Amygdala (tissue), 56 donors: ENCODE data around the gene PDCD7.
"Not testable (repeated sequence)": the region's sequence is repeated elsewhere in the genome, so short reads cannot be mapped to it uniquely, and the experiment has no call there.

Experiments
- DNase-seq, 56 donors: peaks; one replicate each; lab custom pipeline; 2025; lab: John Stamatoyannopoulos, UW

The PDCD7 gene, protein sequence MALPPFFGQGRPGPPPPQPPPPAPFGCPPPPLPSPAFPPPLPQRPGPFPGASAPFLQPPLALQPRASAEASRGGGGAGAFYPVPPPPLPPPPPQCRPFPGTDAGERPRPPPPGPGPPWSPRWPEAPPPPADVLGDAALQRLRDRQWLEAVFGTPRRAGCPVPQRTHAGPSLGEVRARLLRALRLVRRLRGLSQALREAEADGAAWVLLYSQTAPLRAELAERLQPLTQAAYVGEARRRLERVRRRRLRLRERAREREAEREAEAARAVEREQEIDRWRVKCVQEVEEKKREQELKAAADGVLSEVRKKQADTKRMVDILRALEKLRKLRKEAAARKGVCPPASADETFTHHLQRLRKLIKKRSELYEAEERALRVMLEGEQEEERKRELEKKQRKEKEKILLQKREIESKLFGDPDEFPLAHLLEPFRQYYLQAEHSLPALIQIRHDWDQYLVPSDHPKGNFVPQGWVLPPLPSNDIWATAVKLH

GRCh38 chr15:65133548-65134200 lies at the start of gene PDCD7:
PDCD7 (minus strand) TSS chr15:65133808; CDS start chr15:65133781, 27 bp downstream.
- peak; percentile 30 to 96 (median 82) for DNase-seq

DNA sequence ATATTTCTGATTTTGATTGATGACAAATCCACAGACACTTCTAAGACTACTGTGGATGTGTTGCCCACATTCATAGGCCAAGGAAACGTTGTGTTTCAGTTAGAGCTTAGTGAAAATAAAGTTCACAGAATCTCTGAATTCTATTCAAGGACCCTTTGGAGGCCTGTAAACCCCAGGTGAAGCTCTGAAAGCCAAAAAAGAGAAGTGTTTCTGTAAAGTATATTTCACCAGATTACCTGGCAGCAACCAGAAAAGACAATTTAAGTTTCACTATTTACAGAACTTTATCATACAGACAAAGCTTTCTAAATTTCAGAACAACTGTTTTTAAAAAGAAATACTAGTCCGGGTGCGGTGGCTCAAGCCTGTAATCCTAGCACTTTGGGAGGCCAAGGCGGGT lies 48.9 kb upstream of the PDCD7 start:
- DNase-seq = no peak

- not testable (repeated sequence) for DNase-seq
Measured at GRCh38 chr15:65181582-65182353, 48.2 kb upstream of the PDCD7 start.

DNA sequence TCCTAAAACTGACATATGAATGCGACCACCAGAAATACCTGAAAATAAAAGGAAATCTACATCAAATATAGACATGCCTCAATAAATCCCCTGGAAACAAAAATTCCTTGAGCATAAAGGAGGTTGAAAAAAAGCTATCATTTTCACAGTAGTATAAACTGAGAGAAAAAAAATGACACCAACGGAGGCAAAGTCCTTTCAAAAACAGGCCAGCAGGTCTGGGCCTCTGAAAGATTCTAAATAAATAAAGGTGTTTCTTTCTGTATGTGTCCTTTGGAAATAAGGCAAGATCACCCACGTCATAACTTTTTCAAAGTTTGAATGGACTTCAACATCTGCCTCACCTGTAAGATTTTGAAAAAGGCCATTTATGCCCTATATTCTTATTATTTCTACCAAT lies 46.6 kb upstream of the PDCD7 start:
- DNase-seq = no peak

DNA sequence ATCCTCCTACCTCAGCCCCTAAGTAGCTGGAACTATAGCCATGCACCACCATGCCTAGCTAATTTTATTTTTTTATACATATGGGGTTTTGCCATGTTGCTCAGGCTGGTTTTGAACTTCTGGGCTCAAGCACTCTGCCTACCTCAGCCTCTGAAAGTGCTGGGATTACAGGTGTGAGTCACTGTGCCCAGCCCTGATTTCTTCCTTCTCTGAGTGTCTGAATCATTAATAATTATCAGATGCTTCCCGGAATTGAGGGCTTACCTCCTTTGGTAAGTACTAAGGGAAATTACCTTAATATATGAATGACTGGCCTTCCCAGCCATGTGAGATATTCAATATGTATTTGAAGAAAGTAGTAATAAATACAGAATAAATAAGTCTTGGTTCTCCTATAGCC lies 44.3 kb upstream of the PDCD7 start:
- no peak for DNase-seq

- no peak for DNase-seq
Measured at GRCh38 chr15:65176056-65176455, 42.4 kb upstream of the PDCD7 start.

DNA sequence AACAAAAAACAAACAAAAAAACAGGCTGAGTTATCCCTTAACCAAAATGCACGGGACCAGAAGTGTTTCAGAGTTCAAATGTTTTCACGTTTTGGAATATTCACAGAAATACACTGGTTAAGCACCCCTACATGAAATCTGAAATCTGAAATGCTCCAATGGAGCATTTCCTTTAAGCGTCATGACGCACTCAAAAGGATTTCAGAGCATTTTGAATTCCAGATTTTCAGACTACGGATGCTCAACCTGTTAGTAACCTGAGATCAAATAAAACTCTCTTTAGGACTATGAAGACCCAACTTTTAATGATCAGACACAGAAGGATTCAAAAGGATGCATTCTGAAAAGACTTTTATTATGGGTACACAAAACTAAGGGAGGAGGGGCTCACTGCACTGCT lies 41.9 kb upstream of the PDCD7 start:
- no peak for DNase-seq

- no peak for DNase-seq
Measured at GRCh38 chr15:65174509-65174908, 40.9 kb upstream of the PDCD7 start.

- DNase-seq = no peak
Measured at GRCh38 chr15:65172531-65172930, 38.9 kb upstream of the PDCD7 start.

- DNase-seq = no peak
Measured at GRCh38 chr15:65171428-65171827, 37.8 kb upstream of the PDCD7 start.

- DNase-seq = peak in 1 of 56 donors; percentile 19
Measured at GRCh38 chr15:65165875-65166274, 32.3 kb upstream of the PDCD7 start.

- DNase-seq = no peak
Measured at GRCh38 chr15:65164139-65164538, 30.5 kb upstream of the PDCD7 start.

DNA sequence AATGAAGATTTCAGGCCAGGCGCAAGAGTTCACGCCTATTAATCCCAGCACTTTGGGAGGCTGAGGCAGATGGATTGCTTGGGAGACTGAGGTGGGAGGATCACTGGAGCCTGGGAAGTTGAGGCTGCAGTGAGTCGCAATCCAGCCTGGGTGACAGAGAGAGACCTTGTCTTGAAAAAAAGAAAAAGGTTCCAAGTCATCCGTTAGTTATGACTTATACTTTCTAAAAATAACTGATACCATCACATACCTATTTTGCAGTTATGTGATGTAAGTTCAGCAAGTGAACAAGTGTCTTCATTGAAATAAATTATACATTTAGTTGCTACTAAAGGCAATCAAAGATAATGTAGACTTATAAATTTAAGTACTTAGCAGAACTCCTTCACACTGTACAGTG lies 29.4 kb upstream of the PDCD7 start:
- no peak for DNase-seq

DNA sequence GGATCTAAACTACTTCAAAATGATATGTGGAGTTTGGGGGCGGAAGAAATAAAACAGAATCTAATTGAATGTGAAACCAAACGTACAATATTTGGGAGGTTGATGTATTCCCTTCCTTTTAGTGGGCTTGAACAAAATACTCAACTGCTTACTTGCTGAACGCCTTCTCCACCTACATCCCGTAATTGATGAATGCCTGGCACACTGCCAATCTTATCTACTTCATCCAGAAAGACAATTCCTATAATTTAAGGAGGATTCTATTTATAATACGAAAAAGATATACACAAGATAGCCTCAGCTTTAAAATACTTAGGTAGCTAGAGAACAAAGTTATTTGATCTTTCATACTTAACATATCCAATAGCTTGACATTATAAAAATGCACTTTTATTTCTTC lies 23.1 kb upstream of the PDCD7 start:
- peak in 2 of 56 donors; percentile 13 to 28 for DNase-seq

GRCh38 chr15:65154720-65155119 lies 21.1 kb upstream of the PDCD7 start:
- DNase-seq = no peak

DNA sequence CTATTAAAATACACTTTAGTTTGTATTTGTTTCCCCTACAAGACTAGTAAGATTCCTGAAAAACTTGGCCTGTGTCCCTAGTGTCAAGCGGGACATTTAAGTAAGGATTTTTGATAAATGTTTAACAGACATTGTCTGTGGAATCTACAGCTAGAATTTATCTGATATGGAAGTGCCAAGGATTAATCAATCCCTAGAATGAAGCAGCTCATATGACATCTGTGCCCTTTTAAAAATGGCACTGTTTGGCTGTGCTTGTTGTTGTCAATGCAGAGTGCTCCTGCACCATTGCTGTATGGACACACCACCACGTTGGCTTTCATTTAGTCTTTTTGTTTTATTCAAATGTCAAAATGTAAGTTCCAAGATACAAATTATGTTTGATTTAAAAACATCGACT lies 14.3 kb upstream of the PDCD7 start:
- DNase-seq = no peak

DNA sequence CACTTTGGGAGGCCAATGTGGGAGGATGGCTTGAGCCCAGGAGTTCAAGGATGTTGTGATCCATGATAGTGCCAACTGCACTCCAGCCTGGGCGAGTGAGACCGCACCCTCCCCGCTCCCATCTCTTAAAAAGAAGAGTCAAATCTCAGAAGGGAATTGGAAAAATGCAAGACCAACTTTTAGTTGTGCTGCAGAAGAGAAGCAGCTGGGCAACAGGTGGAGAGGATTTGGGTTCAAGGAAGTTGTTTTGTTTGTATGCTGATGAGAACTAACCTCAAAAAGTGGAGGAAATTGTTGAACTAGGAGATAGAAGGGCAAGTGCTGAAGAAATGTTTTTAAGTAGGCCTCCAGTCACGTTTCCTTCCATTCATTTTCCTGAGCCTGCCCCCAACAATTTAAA lies 12.8 kb upstream of the PDCD7 start:
- DNase-seq = no peak

DNA sequence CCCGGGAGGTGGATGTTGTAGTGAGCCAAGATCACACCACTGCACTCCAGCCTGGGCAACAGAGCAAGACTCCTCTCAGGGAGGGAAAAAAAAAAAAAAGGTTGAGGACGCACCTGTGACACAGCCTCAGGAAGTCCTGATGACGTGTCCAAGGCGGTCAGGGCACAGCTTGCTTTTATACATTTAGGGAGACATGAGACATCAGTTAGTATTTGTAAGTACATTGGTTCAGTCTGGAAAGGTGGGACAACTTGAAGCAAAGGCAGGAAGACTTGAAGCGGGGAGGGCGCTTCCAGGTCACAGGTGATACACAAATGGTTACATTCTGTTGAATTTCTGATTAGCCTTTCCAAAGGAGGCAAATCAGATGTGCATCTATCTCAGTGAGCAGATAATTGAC lies 5.0 kb upstream of the PDCD7 start:
- DNase-seq = not testable (repeated sequence)

- DNase-seq = not testable (repeated sequence)
Measured at GRCh38 chr15:65137893-65138292, 4.3 kb upstream of the PDCD7 start.

DNA sequence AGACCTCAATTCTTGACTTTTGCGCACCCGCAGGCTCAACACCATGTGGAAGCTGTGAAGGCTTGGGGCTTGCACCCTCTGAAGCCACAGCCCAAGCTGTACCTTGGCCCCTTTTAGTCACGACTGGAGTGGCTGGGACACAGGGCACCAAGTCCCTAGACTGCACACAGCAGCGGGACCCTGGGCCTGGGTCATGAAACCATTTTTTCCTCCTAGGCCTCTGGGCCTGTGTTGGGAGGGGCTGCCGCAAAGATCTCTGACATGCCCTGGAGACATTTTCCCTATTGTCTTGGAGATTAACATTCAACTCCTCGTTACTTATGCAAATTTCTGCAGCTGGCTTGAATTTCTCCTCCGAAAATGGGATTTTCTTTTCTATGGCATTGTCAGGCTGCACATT lies 3.5 kb upstream of the PDCD7 start:
- not testable (repeated sequence) for DNase-seq

GRCh38 chr15:65134538-65134937 lies 930 bp upstream of the PDCD7 start:
- no peak for DNase-seq
